ENCODE data around the gene BMERB1.
"Not testable (repeated sequence)": the region's sequence is repeated elsewhere in the genome, so short reads cannot be mapped to it uniquely, and the experiment has no call there.

Gene BMERB1

GRCh38 chr16:15426796-15427195 is 7.6 kb upstream of the BMERB1 start:
- DNase-seq: no peak

GRCh38 chr16:15427648-15428239 is 6.6 kb upstream of the BMERB1 start:
- peak; percentile 64 for DNase-seq

- not testable (repeated sequence) for DNase-seq
Measured at GRCh38 chr16:15430884-15431283, 3.5 kb upstream of the BMERB1 start.

DNA sequence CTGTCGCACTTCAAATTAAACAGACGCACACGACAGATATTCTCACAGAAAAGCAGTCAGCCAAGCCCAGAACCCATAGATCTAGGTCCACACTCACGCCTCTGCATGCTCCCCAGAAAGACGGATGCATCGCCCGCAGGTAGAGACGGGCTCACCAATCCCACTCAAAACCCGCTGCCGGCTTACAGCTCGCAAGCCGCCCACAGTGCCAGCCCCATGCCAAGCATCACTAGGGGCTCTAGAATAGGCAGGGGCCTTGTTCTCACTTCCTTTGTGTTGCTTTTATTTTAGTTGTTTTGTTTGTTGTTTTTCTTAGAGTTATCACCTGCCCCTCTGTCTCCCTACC is 336 bp upstream of the BMERB1 start:
- DNase-seq: no peak

GRCh38 chr16:15435216-15435864 is 952 bp downstream of the BMERB1 start:
- no peak for DNase-seq

DNA sequence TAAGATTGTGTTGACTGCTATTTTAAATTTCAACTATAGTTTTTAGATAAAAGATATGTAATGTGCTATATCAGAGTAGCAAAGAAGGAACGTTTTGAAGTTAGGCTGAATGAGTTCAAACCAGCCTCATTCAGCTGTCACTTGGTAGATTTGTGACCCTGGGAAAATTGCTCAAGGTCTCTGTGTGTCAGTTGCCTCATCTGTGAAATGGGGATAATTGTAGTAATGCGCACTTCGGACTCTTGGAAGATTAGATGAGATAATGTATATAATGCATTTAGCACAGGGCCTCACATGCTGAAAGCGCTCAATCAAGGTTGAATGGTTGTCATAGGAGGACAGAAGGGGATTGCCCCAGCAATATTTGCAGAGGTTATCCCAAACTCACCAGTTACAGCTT is 4.7 kb downstream of the BMERB1 start:
- no peak for DNase-seq

- no peak for DNase-seq
Measured at GRCh38 chr16:15439521-15439920, 5.1 kb downstream of the BMERB1 start.

GRCh38 chr16:15440852-15441251 is 6.5 kb downstream of the BMERB1 start:
- no peak for DNase-seq

- not testable (repeated sequence) for DNase-seq
Measured at GRCh38 chr16:15442140-15442539, 7.8 kb downstream of the BMERB1 start.

DNA sequence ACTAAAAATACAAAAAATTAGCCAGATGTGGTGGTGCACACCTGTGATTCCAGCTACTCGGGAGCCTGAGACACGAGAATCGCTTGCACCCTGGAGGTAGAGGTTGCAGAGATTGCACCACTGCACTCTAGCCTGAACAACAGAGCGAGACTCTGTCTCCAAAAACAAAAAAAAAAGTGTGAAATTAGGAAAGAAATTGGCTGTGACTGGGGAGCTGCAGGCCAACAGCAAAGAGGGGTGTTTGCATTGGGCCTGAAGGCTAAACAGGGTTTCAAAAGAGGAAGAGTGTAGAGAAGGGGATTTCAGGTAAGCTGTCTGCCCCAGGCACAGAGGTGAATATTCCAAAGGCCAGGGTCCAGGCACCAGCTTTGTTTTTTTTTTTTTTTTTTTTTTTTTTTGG is 9.4 kb downstream of the BMERB1 start:
- DNase-seq: no peak

- no peak for DNase-seq
Measured at GRCh38 chr16:15444264-15444663, 9.9 kb downstream of the BMERB1 start.

DNA sequence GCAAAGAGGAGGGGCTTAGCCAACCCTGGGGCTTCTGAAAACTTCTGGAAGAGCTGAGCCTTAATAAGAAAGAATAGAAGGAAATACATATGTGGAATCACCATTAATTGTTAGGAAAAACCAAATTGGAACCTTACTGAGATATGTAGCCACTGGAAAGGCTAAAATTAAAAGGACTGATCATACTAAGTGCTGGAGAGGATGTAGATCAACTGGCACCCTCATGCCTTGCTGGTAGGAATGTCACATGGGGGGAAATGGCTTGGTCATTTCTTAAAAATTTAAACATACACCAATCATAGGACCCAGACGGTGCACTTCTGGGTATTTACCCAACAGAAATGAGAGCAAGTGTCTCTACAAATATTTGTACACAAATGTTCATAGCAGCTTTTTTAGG is 11.1 kb downstream of the BMERB1 start:
- DNase-seq: no peak

DNA sequence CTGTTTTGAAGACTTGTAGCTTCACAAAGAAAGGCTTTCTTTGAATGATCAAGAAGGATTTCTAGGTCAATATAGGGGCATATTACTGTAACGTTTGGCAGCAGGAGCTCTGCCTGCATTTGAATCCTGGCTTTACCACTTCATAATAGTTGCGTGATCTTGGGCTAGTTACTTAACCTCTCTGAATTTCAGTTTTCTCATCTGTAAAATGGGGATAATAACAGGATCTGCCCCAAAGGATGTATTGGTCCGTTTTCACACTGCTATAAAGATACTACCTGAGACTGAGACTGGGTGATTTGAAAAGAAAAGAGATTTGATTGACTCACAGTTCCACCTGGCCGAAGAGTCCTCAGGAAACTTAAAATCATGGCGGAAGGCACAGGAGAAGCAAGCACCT is 12.5 kb downstream of the BMERB1 start:
- no peak for DNase-seq

GRCh38 chr16:15450624-15451023 is 16.2 kb downstream of the BMERB1 start:
- no peak for DNase-seq

GRCh38 chr16:15451098-15451731 is 16.8 kb downstream of the BMERB1 start:
- DNase-seq: no peak

DNA sequence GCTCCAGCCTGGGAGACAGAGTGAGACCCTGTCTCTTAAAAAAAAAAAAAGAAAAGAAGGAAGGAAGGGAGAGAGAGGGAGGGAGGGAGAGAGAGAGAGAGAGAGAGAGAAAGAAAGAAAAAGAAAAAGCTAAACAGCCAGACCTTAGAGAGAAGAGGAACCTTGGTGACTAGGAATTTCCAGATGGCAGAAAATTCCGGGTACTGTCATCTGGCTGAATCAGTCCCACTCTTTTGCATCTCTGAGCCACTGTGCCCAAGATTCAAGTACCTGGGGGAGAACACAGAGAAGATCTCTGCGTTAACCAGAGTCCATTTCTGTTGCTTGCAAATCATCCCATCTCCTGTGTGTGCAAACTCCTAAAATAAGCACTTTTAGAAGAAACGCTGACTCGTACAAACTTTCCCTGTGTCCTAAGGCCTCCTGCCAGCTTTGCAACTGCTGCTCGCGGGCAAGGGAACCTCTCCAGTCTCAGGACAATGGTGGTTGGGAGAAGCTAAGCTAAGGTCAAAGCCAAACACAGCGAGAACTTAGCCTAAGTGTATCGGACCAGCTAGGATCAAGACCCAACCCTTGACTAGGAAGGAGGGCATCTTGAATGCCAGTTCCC is 18.0 kb downstream of the BMERB1 start:
- no peak for DNase-seq

DNA sequence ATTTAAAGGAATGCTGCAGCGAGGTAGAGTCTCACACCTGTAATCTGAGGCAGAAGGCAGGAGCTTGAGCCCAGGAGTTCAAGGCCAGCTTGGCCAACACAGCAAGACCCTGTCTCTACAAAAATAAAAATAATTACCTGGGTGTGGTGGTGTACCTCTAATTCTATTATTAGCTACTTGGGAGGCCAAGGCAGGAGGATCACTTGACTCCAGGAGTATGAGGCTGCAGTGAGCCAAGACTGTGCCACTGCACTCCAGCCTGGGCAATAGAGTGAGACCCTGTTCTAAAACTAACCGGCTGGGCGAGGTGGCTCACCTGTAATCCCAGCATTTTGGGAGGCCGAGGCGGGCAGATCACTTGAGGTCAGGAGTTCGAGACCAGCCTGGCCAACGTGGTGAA is 18.9 kb downstream of the BMERB1 start:
- not testable (repeated sequence) for DNase-seq

DNA sequence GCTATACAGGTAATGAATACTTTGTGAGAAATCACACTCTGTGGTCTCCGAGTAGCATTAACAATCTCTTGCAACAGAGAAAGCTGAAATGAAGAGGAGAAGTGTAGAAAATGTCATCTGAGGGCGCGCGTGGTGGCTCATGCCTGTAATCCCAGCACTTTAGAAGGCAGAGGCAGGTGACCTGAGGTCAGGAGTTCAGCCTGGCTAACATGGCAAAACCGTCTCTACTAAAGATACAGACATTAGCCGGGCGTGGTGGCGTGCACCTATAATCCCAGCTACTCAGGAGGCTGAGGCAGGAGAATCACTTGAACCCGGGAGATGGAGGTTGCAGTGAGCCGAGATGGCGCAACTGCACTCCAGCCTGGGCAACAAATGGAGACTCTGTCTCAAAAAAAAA is 20.5 kb downstream of the BMERB1 start:
- DNase-seq: not testable (repeated sequence)

DNA sequence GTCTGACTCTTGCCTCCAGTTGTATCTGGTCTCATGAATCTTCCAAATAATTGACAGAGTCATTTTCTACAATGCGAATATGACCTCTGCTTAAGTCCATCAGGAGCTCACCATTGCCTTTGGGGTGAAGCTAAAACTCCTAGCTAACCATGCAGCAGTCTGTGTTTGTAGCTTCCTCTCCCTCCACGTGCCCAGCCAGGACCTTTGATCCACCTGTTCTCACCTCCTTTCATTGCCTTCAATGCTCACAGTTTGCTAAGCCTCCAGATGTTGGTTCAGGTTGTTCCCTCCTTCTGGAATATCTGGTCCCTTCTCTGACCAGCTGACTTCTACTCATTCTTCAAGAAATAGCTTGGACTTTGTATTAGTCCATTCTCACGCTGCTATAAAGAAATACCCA is 23.0 kb downstream of the BMERB1 start:
- no peak for DNase-seq

- no peak for DNase-seq
Measured at GRCh38 chr16:15457958-15458357, 23.6 kb downstream of the BMERB1 start.

- DNase-seq: no peak
Measured at GRCh38 chr16:15459791-15460190, 25.4 kb downstream of the BMERB1 start.

DNA sequence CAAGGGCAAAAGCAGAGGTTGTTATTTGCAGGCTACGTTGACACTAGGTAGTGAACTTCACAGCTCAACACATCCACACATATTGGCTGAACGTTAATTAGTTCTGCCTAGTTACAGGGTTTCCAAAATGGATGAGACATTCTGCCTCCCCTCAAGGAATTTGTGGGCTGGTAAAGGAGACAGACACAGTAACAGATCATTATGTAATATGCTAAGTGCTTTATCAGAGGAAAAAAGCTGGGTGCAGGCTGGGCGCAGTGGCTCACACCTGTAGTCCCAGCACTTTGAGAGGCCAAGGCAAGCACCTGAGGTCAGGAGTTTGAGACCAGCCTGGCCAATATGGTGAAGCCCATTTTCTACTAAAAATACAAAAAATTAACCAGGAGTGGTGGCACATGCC is 26.2 kb downstream of the BMERB1 start:
- DNase-seq: no peak

DNA sequence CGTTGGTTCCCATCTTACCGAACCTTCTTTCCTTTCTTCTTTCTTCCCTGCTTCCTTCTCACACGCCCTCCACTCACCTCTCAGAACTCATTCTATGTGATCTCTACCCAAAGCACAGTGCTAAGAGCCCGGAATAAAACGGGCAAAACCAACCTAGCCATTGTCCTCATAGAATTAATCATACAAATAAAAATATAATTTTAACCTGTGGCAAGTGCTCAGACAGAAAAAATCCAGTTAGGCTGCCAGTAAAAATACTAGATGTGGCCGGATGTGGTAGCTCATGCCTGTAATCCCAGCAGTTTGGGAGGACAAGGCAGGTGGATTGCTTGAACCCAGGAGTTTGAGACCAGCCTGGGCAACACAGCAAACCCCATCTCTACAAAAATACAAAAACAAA is 27.0 kb downstream of the BMERB1 start:
- no peak for DNase-seq
